Activated CD4-positive, alpha-beta T cell treated with anti-CD3 and anti-CD28 coated beads for 24 hours (primary cell): Measurements from ENCODE around the gene GABBR2.

Experiments used
- DNase-seq, 2 donors: peaks; one replicate each; pipeline ENCODE4 v3.0.0-alpha.2; 2020; ENCODE audit warnings: low read depth in 2 of 2

Gene GABBR2

GRCh38 chr9:98323051-98323830, 385.5 kb downstream of the GABBR2 start:
- no peak for DNase-seq

GRCh38 chr9:98321269-98321668, 387.5 kb downstream of the GABBR2 start:
- no peak for DNase-seq

- no peak for DNase-seq
Measured at GRCh38 chr9:98318834-98319478, 389.8 kb downstream of the GABBR2 start.

- DNase-seq: no peak
Measured at GRCh38 chr9:98318041-98318790, 390.5 kb downstream of the GABBR2 start.

GRCh38 chr9:98317134-98317857, 391.4 kb downstream of the GABBR2 start:
- DNase-seq: no peak

- DNase-seq: no peak
Measured at GRCh38 chr9:98316445-98317133, 392.1 kb downstream of the GABBR2 start.

- DNase-seq: peak; percentile 61 to 79
Measured at GRCh38 chr9:98315551-98316060, 393.1 kb downstream of the GABBR2 start.

- no peak for DNase-seq
Measured at GRCh38 chr9:98315067-98315453, 393.7 kb downstream of the GABBR2 start.

GRCh38 chr9:98314381-98315066, 394.2 kb downstream of the GABBR2 start:
- no peak for DNase-seq

GRCh38 chr9:98312365-98312764, 396.4 kb downstream of the GABBR2 start:
- DNase-seq: no peak

- no peak for DNase-seq
Measured at GRCh38 chr9:98311541-98311940, 397.2 kb downstream of the GABBR2 start.

GRCh38 chr9:98310752-98311392, 397.9 kb downstream of the GABBR2 start:
- DNase-seq: no peak

- DNase-seq: no peak
Measured at GRCh38 chr9:98306384-98307145, 402.2 kb downstream of the GABBR2 start.

GRCh38 chr9:98304381-98304780, 404.4 kb downstream of the GABBR2 start:
- no peak for DNase-seq

GRCh38 chr9:98303633-98304125, 405.1 kb downstream of the GABBR2 start:
- DNase-seq: no peak

- no peak for DNase-seq
Measured at GRCh38 chr9:98302938-98303632, 405.6 kb downstream of the GABBR2 start.

GRCh38 chr9:98302150-98302549, 406.6 kb downstream of the GABBR2 start:
- no peak for DNase-seq

- no peak for DNase-seq
Measured at GRCh38 chr9:98300611-98301010, 408.1 kb downstream of the GABBR2 start.

GRCh38 chr9:98298476-98298875, 410.3 kb downstream of the GABBR2 start:
- DNase-seq: no peak
